Right cardiac atrium (tissue), 5 donors: ENCODE measurements around the gene GSC2. TPM values are rescaled to one million over a fixed set of nuclear protein-coding genes. Genes with fewer than 3 reads are reported as not detected.

Experiments
- ATAC-seq, 2 donors: fragments of 200-7000 bp; cut with Tn5 transposase; one replicate each; pipeline versions ENCODE4 v1.8.0 to v1.9.1; 2020; ENCODE audit warnings: moderate library complexity in 2 of 2, mild to moderate bottlenecking in 1 of 2
- DNase-seq, 3 donors: peaks; one replicate each; pipeline ENCODE4 v3.0.0-alpha.2; 2020
- H3K27ac ChIP-seq: one replicate; pipeline ENCODE4 v1.5.1; 2013; ENCODE audit warnings: mild to moderate bottlenecking, low read length, control low read depth, moderate library complexity
- H3K27me3 ChIP-seq: one replicate; pipeline ENCODE4 v1.6.1; 2013; ENCODE audit not compliant: control insufficient read depth, insufficient read depth
- H3K4me1 ChIP-seq: one replicate; pipeline ENCODE4 v1.6.1; 2013; ENCODE audit warnings: low read length; ENCODE audit not compliant: control insufficient read depth, insufficient read depth
- H3K4me3 ChIP-seq: one replicate; pipeline ENCODE4 v1.5.1; 2013; ENCODE audit warnings: low read length, control low read depth
- H3K9me3 ChIP-seq: one replicate; pipeline ENCODE4 v1.6.1; 2013; ENCODE audit warnings: low read length; ENCODE audit not compliant: control insufficient read depth
- WGBS: extraction: QIAGEN DNeasy Blood & Tissue Kit; methylation state at CpG from one replicate; pipeline ENCODE4 v1.1.7; 2013; 5-methylcytosine and 5-hydroxymethylcytosine counted together
- intact Hi-C, 4 donors: fragments of 100-400 bp; cut with DNase I; formaldehyde crosslinking; loops; one replicate each; pipeline versions ENCODE4 v1.11.0 to v1.14.0; 2022 to 2023
- polyA plus RNA-seq: library from polyadenylated mRNA; stranded (reverse); fragments of 200-250 nt; gene quantifications from one replicate; pipeline ENCODE4 v1.2.3, GENCODE V29; 2013
- total RNA-seq, 4 donors: library from RNA; stranded (reverse); fragmentation: NEBNext Ultra II Directional; extraction: Animal tissue kit (Norgen Biotek cat#: 25700); gene quantifications; one replicate each; pipeline ENCODE4 v1.2.1, GENCODE V29; 2021
- donor health status: healthy with polysubstance abuse.
- donor health status: DM: no; HTN: yes; CAD: no.
- donor health status: DM: no; HTN: no; CAD: no.
- donor health status: DM: no; HTN: yes; CAD: no; lungs with severe emphysema.
- donor health status: DM: yes; HTN: yes; CAD: no.

The GSC2 gene
- total and polyA plus RNA-seq, 5 donors = not detected

DNA sequence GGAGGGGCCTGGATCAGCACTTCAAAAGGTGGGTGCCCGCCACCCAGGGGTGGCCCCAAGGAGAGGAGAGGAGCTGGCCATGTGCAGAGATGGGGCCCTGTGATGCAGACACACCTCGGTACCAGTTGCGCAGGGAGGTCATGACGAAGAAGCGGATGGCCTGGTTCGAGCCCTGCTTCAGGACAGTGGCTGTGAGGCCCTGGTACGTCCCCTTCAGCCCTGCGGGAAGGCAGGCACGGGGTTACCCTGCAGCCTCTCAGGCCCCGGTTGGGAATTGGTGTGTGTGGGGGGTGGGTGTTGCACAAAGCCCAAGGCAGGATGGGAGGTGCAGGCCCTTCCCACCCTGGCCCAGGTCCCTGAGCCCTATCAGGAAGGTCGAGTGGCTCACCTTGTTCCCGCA is 26.6 kb upstream of the GSC2 start:
- H3K27ac ChIP-seq = no peak overlapping the region
- H3K9me3 ChIP-seq = no peaks in the 10 kb centered on the region
- H3K4me3 ChIP-seq = no peak overlapping the region
- no peak for DNase-seq
- 82% methylated on average over 12 of the region's 12 CpGs for WGBS
- no peak for ATAC-seq
- intact Hi-C loops = loop anchor here in 1 of 4 donors (5.0 kb wide), 1 partner anchor 116 kb away; the partner anchor contains the start of gene CLTCL1
- peaks cover 5% of the 10 kb centered on the region for H3K4me1 ChIP-seq
- H3K27me3 ChIP-seq = no peaks in the 10 kb centered on the region

- intact Hi-C loops = loop anchor here in 1 of 4 donors (5.0 kb wide), 1 partner anchor 116 kb away; the partner anchor contains the start of gene CLTCL1
- peaks cover 5% of the 10 kb centered on the region for H3K4me1 ChIP-seq
- no peak for DNase-seq
- no peak for ATAC-seq
- H3K27me3 ChIP-seq = no peaks in the 10 kb centered on the region
- no peak overlapping the region for H3K27ac ChIP-seq
- H3K9me3 ChIP-seq = no peaks in the 10 kb centered on the region
- H3K4me3 ChIP-seq = no peak overlapping the region
- 66% methylated on average over 12 of the region's 12 CpGs for WGBS
Measured at GRCh38 chr22:19176175-19176643, 26.1 kb upstream of the GSC2 start.

- Histone ChIP-seq H3K27ac (no peak overlapping the region), H3K4me3 (no peak overlapping the region), H3K27me3 (no peaks in the 10 kb centered on the region), H3K9me3 (no peaks in the 10 kb centered on the region), H3K4me1 (peaks cover 8% of the 10 kb centered on the region)
- intact Hi-C loops = loop anchor here in 1 of 4 donors (5.0 kb wide), 1 partner anchor 117 kb away; the partner anchor contains the start of gene CLTCL1
- ATAC-seq = no peak
- 84% methylated on average over 21 of the region's 21 CpGs for WGBS
- peak in 1 of 3 donors; percentile 67 for DNase-seq
Measured at GRCh38 chr22:19175602-19176174, 25.6 kb upstream of the GSC2 start.

GRCh38 chr22:19175026-19175601 is 25.0 kb upstream of the GSC2 start:
- no peak overlapping the region for H3K4me3 ChIP-seq
- no peaks in the 10 kb centered on the region for H3K27me3 ChIP-seq
- 74% methylated on average over 7 of the region's 7 CpGs for WGBS
- no peak overlapping the region for H3K27ac ChIP-seq
- no peaks in the 10 kb centered on the region for H3K9me3 ChIP-seq
- peaks cover 12% of the 10 kb centered on the region for H3K4me1 ChIP-seq
- no peak for DNase-seq
- intact Hi-C loops = loop anchor here in 1 of 4 donors (5.0 kb wide), 1 partner anchor 117 kb away; the partner anchor contains the start of gene CLTCL1
- ATAC-seq = no peak

DNA sequence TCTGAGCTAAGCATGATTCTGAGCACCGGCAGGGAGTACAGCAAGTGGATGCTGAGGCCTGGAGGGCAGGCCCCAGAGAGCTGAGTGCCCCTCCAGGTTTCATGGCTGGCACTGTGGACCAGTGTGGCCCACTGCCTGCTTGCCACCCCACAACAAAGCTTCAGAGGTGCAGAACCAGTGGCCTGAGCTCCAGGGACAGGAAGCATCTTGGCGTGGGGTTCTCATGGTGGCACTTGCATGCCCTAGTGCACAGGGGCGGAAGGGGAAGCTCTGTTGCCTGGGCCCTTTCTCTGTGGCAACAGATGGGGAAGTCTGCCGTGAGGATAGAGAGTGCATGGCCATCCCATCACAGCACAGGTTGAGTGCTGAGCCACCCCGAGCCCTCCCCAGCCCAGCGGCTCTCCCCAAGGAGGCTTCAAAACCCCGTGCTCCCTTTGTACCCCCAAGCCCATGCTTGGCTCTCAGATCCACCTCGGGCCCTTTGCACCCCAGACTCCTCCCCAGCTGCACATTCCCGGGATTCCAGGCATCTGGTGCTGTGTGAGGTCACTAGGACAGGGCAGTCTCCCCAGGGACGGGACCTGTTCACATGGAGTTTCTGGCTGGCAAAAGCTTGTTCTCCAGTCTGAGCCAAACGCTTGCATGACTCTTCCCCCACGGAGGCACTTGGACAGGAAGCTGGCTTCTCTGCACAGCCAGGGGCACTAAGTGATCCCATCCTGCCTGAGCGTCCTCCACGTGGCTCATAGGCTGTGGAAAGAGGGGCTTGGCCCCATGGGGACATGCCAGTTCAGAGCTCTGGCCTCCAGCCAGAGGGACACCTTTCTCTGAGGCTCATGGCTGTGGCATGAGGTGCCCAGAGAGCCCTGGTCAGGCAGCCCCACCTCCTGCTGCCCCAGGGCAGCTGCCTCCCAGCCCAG is 24.3 kb upstream of the GSC2 start:
- WGBS = 38% methylated on average over 14 of the region's 14 CpGs
- DNase-seq (peak in 2 of 3 donors; percentile 70 to 72), ATAC-seq (no peak)
- H3K9me3 ChIP-seq = no peaks in the 10 kb centered on the region
- intact Hi-C loops = loop anchor here in 1 of 4 donors (5.0 kb wide), 1 partner anchor 118 kb away; the partner anchor contains the start of gene CLTCL1
- H3K4me3 ChIP-seq = no peak overlapping the region
- H3K27me3 ChIP-seq = no peaks in the 10 kb centered on the region
- H3K4me1 ChIP-seq = peaks cover 12% of the 10 kb centered on the region
- no peak overlapping the region for H3K27ac ChIP-seq

GRCh38 chr22:19173047-19174035 is 23.2 kb upstream of the GSC2 start:
- H3K27ac ChIP-seq = no peak overlapping the region
- H3K4me1 ChIP-seq = peaks cover 12% of the 10 kb centered on the region
- no peaks in the 10 kb centered on the region for H3K27me3 ChIP-seq
- intact Hi-C loops = no loop called here
- H3K9me3 ChIP-seq = no peaks in the 10 kb centered on the region
- no peak for ATAC-seq
- 72% methylated on average over 19 of the region's 19 CpGs for WGBS
- DNase-seq = peak in 1 of 3 donors; percentile 35
- no peak overlapping the region for H3K4me3 ChIP-seq

DNA sequence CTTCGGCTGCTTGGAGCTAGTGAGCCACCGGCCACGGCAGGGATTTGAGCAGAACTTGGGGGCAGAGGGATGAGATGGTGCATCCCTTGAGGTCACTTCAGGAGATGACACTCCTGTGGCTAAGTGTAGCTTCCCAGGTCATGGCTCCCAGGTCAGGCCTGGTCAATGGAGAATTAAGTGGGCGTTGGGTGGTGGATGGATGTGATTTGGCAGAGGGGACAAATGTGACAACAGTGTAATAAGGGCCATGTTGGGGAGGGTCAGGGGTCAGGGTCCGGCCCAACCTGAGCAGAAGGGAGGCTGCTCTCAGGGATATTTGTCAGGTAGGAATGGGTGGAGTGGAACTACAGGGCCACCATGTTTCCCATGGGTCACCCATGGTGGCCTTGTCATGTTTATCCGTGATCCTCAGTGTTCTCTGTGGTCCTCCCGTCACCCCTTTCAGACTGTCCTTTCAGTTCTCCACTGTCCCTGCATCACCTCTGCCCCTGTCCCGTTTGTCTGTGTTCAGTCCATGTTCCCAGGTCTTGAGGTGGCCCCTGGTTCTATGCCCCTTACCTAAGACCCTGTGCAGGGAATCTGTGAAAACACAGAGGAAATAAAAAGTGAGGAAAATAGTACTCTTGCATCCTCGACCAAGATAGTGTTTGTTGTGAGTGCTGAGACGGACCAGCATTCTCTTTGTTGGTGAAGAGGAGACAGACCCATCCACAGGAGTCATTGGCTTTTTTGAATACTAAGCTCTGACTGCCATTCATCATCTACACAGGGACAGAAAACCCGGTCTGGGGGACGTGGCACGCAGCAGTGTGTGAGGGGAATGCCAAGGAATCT is 22.3 kb upstream of the GSC2 start:
- no peak for DNase-seq
- Histone ChIP-seq H3K9me3 (no peaks in the 10 kb centered on the region), H3K27me3 (no peaks in the 10 kb centered on the region), H3K4me3 (peak overlapping the region; percentile 73), H3K4me1 (peaks cover 12% of the 10 kb centered on the region), H3K27ac (peak overlapping the region; percentile 6)
- intact Hi-C loops = no loop called here
- 39% methylated on average over 13 of the region's 13 CpGs for WGBS
- ATAC-seq = no peak

- Histone ChIP-seq H3K27ac (no peak overlapping the region), H3K4me3 (no peak overlapping the region), H3K27me3 (no peaks in the 10 kb centered on the region), H3K4me1 (peaks cover 12% of the 10 kb centered on the region), H3K9me3 (no peaks in the 10 kb centered on the region)
- intact Hi-C loops = no loop called here
- no peak for ATAC-seq
- no peak for DNase-seq
- WGBS = 50% methylated on average over 7 of the region's 7 CpGs
Measured at GRCh38 chr22:19169947-19170318, 19.8 kb upstream of the GSC2 start.

DNA sequence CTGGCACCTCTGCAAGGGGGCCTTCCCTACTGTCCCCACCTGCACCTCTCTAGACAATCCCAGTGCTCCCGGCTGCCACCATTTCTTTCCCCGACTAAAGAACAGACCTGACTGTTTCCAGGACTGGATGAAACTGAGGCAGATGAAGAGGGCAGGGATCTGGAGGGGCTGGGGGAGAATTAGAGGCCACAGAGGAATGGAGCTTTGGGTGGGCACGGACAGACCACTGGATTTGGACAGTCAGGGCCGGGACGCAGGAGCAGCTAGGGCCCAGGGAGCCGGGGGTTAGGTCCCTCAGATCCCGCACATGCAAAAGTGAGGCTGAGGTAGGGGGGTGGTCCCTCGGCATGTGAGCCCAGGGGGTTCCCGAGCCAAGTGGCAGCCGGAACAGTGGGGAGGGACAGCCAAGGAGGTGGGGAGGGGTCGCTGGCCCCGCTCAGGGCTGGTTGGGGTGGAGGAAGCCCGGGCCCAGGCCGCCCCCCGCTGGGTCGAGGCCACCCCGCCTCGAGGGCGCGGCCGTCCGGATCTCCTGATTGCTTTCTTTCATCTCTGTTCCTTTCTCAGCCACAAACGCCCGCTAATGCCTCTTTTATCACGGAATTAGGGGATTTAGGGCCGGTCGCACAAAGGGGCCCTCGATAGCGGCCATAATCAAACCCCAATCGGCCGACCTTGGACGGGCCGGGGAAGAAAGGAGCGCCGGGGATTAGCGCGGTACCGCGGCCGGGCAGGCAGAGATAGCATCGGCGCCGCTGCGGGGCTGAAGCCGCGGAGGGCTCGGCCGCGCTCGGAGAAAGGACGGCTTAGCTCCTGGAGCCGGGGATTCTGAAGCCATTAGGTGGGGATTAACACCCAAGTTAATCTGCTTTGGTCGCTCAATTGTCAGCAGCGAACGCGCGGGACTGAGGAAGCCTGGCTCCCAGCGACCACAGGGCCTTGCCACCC is 19.2 kb upstream of the GSC2 start:
- no peak overlapping the region for H3K27ac ChIP-seq
- peak overlapping the region; percentile 24 for H3K4me3 ChIP-seq
- ATAC-seq = no peak
- H3K9me3 ChIP-seq = no peaks in the 10 kb centered on the region
- intact Hi-C loops = no loop called here
- no peaks in the 10 kb centered on the region for H3K27me3 ChIP-seq
- no peak for DNase-seq
- 6% methylated on average over 58 of the region's 58 CpGs for WGBS
- H3K4me1 ChIP-seq = peaks cover 9% of the 10 kb centered on the region
